Measurements from ENCODE around the gene ITPRIPL2. TPM values are rescaled to one million over a fixed set of nuclear protein-coding genes. Genes with fewer than 3 reads are reported as not detected.

ITPRIPL2 gene
- total RNA-seq, 1 experiment from 2014 or later: 67.9 TPM

DNA sequence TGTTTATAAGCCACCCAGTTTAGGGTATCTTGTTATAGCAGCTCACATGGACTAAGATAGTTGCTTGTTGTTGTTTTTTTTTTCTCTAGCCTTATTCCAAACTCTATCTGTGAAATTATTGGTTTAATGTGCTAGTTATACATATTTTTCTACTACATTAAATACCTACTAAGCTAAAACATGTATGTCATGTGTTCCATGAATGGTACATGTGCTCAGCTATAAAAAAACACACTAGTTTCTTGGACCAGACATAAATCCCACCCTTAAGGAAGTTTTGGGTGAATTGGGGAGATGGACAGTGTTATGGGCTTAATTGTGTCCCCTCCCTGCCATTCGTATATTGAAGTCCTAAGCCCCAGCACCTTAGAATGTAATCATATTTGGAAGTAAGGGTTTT lies 19.8 kb downstream of the ITPRIPL2 start:
- Histone ChIP-seq H3K9me3 (ENCODE audit: control insufficient read depth in 1 of 2, insufficient read depth in 1 of 2, low read depth in 1 of 2, low read length in 2 of 2) (no peaks in the 10 kb centered on the region), H3K9ac (ENCODE audit: low read length) (no peak overlapping the region), H3K9me2 (ENCODE audit: insufficient read depth) (no peaks in the 10 kb centered on the region), H3K27ac (ENCODE audit: low read depth, low read length) (no peak overlapping the region), H4K20me1 (ENCODE audit: insufficient read depth) (no peaks in the 10 kb centered on the region), H3K4me2 (ENCODE audit: low read length) (no peak overlapping the region), H2AFZ (ENCODE audit: low read depth, low read length, poor library complexity, severe bottlenecking) (no peak overlapping the region), H3K4me1 (ENCODE audit: control insufficient read depth in 1 of 2, insufficient read depth in 2 of 2, low read length in 2 of 2) (peaks cover 71 to 80% of the 10 kb centered on the region in 2 experiments), H3K27me3 (ENCODE audit: insufficient read depth, low read length) (no peaks in the 10 kb centered on the region), H3K79me2 (ENCODE audit: insufficient read depth, low read length) (no peaks in the 10 kb centered on the region), H3K36me3 (ENCODE audit: control insufficient read depth in 1 of 2, insufficient read depth in 2 of 2, low read length in 2 of 2) (no peaks in the 10 kb centered on the region), H3K4me3 (replicated peaks in 1 of 2; ENCODE audit: low read depth in 1 of 2, low read length in 2 of 2) (no peak overlapping the region)
- no TSS peak for BruUV-seq (replicated peaks)
- ATAC-seq (no peak), DNase-seq (ENCODE audit: low read depth, low spot score) (no peak)
- no peak for TF ChIP-seq SIN3A (IDR thresholded peaks at IDR 0.05; ENCODE audit: low read depth)
- TF ChIP-seq TCF7L2 (IDR thresholded peaks at IDR 0.05; ENCODE audit: borderline replicate concordance, extremely low read depth, insufficient read depth, insufficient read length): no peak
- TF ChIP-seq, protein P1, sequence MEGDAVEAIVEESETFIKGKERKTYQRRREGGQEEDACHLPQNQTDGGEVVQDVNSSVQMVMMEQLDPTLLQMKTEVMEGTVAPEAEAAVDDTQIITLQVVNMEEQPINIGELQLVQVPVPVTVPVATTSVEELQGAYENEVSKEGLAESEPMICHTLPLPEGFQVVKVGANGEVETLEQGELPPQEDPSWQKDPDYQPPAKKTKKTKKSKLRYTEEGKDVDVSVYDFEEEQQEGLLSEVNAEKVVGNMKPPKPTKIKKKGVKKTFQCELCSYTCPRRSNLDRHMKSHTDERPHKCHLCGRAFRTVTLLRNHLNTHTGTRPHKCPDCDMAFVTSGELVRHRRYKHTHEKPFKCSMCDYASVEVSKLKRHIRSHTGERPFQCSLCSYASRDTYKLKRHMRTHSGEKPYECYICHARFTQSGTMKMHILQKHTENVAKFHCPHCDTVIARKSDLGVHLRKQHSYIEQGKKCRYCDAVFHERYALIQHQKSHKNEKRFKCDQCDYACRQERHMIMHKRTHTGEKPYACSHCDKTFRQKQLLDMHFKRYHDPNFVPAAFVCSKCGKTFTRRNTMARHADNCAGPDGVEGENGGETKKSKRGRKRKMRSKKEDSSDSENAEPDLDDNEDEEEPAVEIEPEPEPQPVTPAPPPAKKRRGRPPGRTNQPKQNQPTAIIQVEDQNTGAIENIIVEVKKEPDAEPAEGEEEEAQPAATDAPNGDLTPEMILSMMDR (IDR thresholded peaks at IDR 0.05 in 2 of 3, conservative IDR thresholded peaks at IDR 0.05 in 1 of 3; ENCODE audit: borderline replicate concordance in 1 of 3, insufficient read depth in 1 of 3, low read depth in 2 of 3, low read length in 2 of 3): no peak
- no peak for TF ChIP-seq RAD21 (IDR thresholded peaks at IDR 0.05; ENCODE audit: low read depth)
- no peak for TF ChIP-seq EZH2 (IDR thresholded peaks at IDR 0.05)
- no peak for TF ChIP-seq SP1 (IDR thresholded peaks at IDR 0.05; ENCODE audit: low read depth)
- TF ChIP-seq FOSL1 (IDR thresholded peaks at IDR 0.05; ENCODE audit: low read depth): no peak
- TF ChIP-seq ZNF274 (IDR thresholded peaks at IDR 0.05; ENCODE audit: low read depth, low read length): no peak
- CTCF ChIA-PET: interaction anchor here (2.0 kb wide), 1 partner anchor 46 kb away, joined by 4 read pairs; no protein-coding TSS in a partner anchor
- POLR2A ChIA-PET: interaction anchor here (0.6 to 1.6 kb wide), 3 partner anchors 12 to 46 kb away, joined by 3 to 4 read pairs (median 3); no protein-coding TSS in a partner anchor
- intact Hi-C loops (cut with micrococcal nuclease): no loop called here
- RAD21 ChIA-PET (ENCODE audit: low non-redundant PET in 1 of 2, low total read pairs in 2 of 2, uncharacterized antibody in 2 of 2, unreplicated experiment in 2 of 2): no interaction called here

All from HCT116 (cell line).